Endothelial cell of umbilical vein (primary cell): ENCODE data around the gene CALR3. TPM values are rescaled to one million over a fixed set of nuclear protein-coding genes. Genes with fewer than 3 reads are reported as not detected.
"Not testable (repeated sequence)": the region's sequence is repeated elsewhere in the genome, so short reads cannot be mapped to it uniquely, and the experiment has no call there.

Source experiments
- BruUV-seq: library from RNA; stranded (reverse); fragments of 400-500 nt; replicated peaks from 2 replicates; lab custom pipeline; 2021; lab: Mats Ljungman, UMichigan
- CTCF ChIA-PET: fragments of 300-600, 350-600 bp; sonication (Branson Sonifier 250); formaldehyde crosslinking; loops from one replicate; lab custom pipeline; 2021; ENCODE audit warnings: antibody characterized with exemption, inconsistent platforms; lab: Charles Lee
- POLR2A ChIA-PET: fragments of 300-600, 350-600 bp; sonication (Branson Sonifier 250); formaldehyde crosslinking; loops from one replicate; lab custom pipeline; 2021; ENCODE audit warnings: antibody characterized with exemption, inconsistent platforms; lab: Charles Lee
- DNase-seq: peaks from one replicate; pipeline ENCODE4 v3.0.0-alpha.2; 2011; ENCODE audit warnings: low read depth, low spot score
- FAIRE-seq: peaks from 2 replicates; lab custom pipeline; 2011; peaks lifted over from hg19 to GRCh38; lab: Jason Lieb, UNC
- H2AFZ ChIP-seq: 2 replicates; pipeline ENCODE4 v1.6.0; 2012; ENCODE audit warnings: low read depth, low read length, control low read depth, inconsistent platforms
- H3K27ac ChIP-seq: 2 replicates; pipeline ENCODE4 v1.5.1; 2011; ENCODE audit warnings: low read depth, mild to moderate bottlenecking, control low read depth, low read length, moderate library complexity; ENCODE audit not compliant: insufficient read depth
- H3K27me3 ChIP-seq, 2 experiments: 2 replicates each; pipeline versions ENCODE4 v1.6.0 to v1.6.1; 2011; ENCODE audit warnings: low read length in 2 of 2, mixed read lengths in 1 of 2; ENCODE audit not compliant: control insufficient read depth in 2 of 2, insufficient read depth in 2 of 2
- H3K36me3 ChIP-seq, 2 experiments: 2 replicates in 1 of 2; 3 replicates in 1 of 2; pipeline ENCODE4 v1.5.1; 2011; ENCODE audit warnings: low read length in 2 of 2, mild to moderate bottlenecking in 1 of 2, moderate library complexity in 1 of 2; ENCODE audit not compliant: control insufficient read depth in 2 of 2, insufficient read depth in 2 of 2; ENCODE audit errors: extremely low read depth in 1 of 2
- H3K4me1 ChIP-seq: 3 replicates; pipeline ENCODE4 v1.5.1; 2011; ENCODE audit warnings: mild to moderate bottlenecking, low read length; ENCODE audit not compliant: control insufficient read depth, insufficient read depth; ENCODE audit errors: extremely low read depth
- H3K4me2 ChIP-seq: 2 replicates; pipeline ENCODE4 v1.6.1; 2011; ENCODE audit warnings: low read length, control low read depth, mixed read lengths; ENCODE audit not compliant: insufficient read depth
- H3K4me3 ChIP-seq, 3 experiments: fragments of 200-600 bp in 1 of 3; sonication (generic), shearing (Covaris generic) in 1 of 3; replicated peaks in 1 of 3; 2 replicates each; pipeline ENCODE4 v1.5.1; 2011 to 2016; ENCODE audit warnings: control low read depth in 3 of 3, low read length in 3 of 3, mild to moderate bottlenecking in 2 of 3, inconsistent platforms in 1 of 3, low read depth in 1 of 3, moderate library complexity in 1 of 3; ENCODE audit not compliant: insufficient read depth in 1 of 3
- H3K79me2 ChIP-seq: 2 replicates; pipeline ENCODE4 v1.6.0; 2012; ENCODE audit warnings: low read length, inconsistent platforms; ENCODE audit not compliant: control insufficient read depth, insufficient read depth
- H3K9ac ChIP-seq: replicated peaks from 2 replicates; pipeline ENCODE3; 2011; ENCODE audit warnings: low read length, control low read depth; ENCODE audit not compliant: insufficient read depth; ENCODE audit errors: extremely low read depth
- H3K9me1 ChIP-seq: replicated peaks from 3 replicates; pipeline ENCODE4 v1.6.0; 2011; ENCODE audit warnings: mild to moderate bottlenecking, low read length; ENCODE audit not compliant: control insufficient read depth, insufficient read depth; ENCODE audit errors: extremely low read depth
- H3K9me3 ChIP-seq: replicated peaks from 2 replicates; pipeline ENCODE4 v1.5.1; 2012; ENCODE audit warnings: low read length, inconsistent platforms; ENCODE audit not compliant: control insufficient read depth, insufficient read depth
- H4K20me1 ChIP-seq: replicated peaks from 2 replicates; pipeline ENCODE3; 2011; ENCODE audit warnings: mild to moderate bottlenecking, low read length; ENCODE audit not compliant: control insufficient read depth, insufficient read depth; ENCODE audit errors: extremely low read depth
- EZH2 ChIP-seq: IDR thresholded peaks from 2 replicates; pipeline ENCODE4 v1.6.1; 2012; ENCODE audit warnings: borderline replicate concordance, low read depth, mild to moderate bottlenecking, moderate library complexity, low read length, inconsistent platforms; ENCODE audit not compliant: severe bottlenecking
- FOS ChIP-seq: IDR thresholded peaks from 2 replicates; pipeline ENCODE4 v1.6.1; 2011; ENCODE audit warnings: mild to moderate bottlenecking, low read length, moderate library complexity, borderline replicate concordance; ENCODE audit not compliant: insufficient read depth
- GATA2 ChIP-seq: IDR thresholded peaks from 2 replicates; pipeline ENCODE4 v1.7.0; 2011; ENCODE audit warnings: low read depth, mild to moderate bottlenecking, moderate library complexity, mixed read lengths, low read length; ENCODE audit not compliant: insufficient read length, insufficient read depth
- JUN ChIP-seq: IDR thresholded peaks from 2 replicates; pipeline ENCODE4 v1.6.1; 2011; ENCODE audit warnings: borderline replicate concordance, low read depth; ENCODE audit not compliant: insufficient read length, insufficient read depth
- MYC ChIP-seq: IDR thresholded peaks from one replicate; pipeline ENCODE4 v1.6.1; 2011; ENCODE audit warnings: mild to moderate bottlenecking, low read depth, low read length
- POLR2A ChIP-seq: IDR thresholded peaks from 2 replicates; pipeline ENCODE4 v1.6.1; 2012; ENCODE audit warnings: low read depth, mild to moderate bottlenecking, control low read depth, low read length
- POLR2AphosphoS5 ChIP-seq: IDR thresholded peaks from 2 replicates; pipeline ENCODE4 v1.6.1; 2012; ENCODE audit warnings: low read depth, mild to moderate bottlenecking, control low read depth, low read length, moderate library complexity; ENCODE audit not compliant: insufficient read depth
- dilution Hi-C: fragments of 300-500 bp; cut with MboI; formaldehyde crosslinking; loops from one replicate; pipeline ENCODE4 v1.15.0; 2019; ENCODE audit warnings: low sequenced_read_pairs; ENCODE audit not compliant: extremely low pct_ligation_motif_present
- intact Hi-C: fragments of 100-400 bp; cut with micrococcal nuclease; formaldehyde crosslinking; loops from one replicate; pipeline ENCODE4 v1.10.0; 2022
- polyA plus RNA-seq, 4 experiments: library from polyadenylated mRNA; depleted of rRNA in 3 of 4; stranded (reverse) in 3 of 4; unstranded in 1 of 4; fragments of >200 nt; gene quantifications; 2 replicates each; pipeline versions ENCODE4 v1.2.1 to v1.2.3, GENCODE V29; 2011 to 2012; ENCODE audit warnings: missing spikeins in 1 of 4
- total RNA-seq: library from RNA; stranded (reverse); gene quantifications from 2 replicates; pipeline ENCODE4 v1.2.3, GENCODE V29; 2021
- TF ChIP-seq, protein P1 (sequence below): IDR thresholded peaks from 2 replicates; pipeline ENCODE4 v1.6.1; 2011; ENCODE audit not compliant: insufficient read depth, insufficient read length
- TF ChIP-seq, protein P2 (sequence below), 2 donors: IDR thresholded peaks; 1 replicate in 1 of 2; 2 replicates in 1 of 2; pipeline ENCODE4 v1.5.1; 2011; ENCODE audit warnings: low read length in 2 of 2, mild to moderate bottlenecking in 2 of 2, moderate library complexity in 2 of 2, control low read depth in 1 of 2, inconsistent platforms in 1 of 2, low read depth in 1 of 2; ENCODE audit not compliant: insufficient read depth in 1 of 2; ENCODE audit errors: extremely low read depth in 1 of 2

Gene CALR3
- total and polyA plus RNA-seq, 2 donors (not counting 3 experiments of a cell fraction or from before 2014, with no cell fraction given), result not detected

DNA sequence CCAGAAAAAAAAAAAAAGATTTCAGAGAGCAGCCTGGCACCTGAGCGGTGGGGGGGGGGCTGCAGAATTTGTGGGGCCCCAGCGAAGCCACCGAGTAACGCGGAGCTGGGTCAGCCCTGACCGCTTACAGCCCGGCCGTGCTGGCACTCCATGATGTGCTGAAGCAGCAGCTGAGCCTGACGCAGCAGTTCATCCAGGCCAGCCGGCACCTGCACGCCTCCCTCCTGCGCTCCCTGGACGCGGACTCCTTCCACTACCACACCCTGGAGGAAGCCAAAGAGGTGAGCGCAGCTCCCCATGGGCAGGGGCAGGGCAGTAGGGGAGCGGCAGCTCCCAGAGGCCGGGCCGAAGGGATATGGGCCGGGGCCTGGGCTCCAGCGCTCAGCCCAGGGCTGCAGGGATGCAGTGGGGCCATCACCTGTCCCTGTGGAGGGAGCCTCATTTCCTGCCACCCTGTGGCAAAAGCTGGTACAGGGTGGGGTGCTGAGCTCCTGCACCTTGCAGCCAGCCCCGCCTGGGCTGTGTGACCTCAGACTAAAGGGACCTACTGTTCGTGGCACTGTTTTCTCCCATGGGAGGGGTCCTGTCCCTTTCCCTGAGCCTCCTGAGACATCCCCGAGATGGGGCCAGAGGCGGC lies 18.5 kb upstream of the CALR3 start:
- Histone ChIP-seq H3K4me3 (no peak overlapping the region), H3K4me1 (no peaks in the 10 kb centered on the region), H3K4me2 (no peak overlapping the region), H3K9me3 (no peaks in the 10 kb centered on the region), H3K9ac (no peak overlapping the region), H3K9me1 (no peaks in the 10 kb centered on the region), H3K27ac (no peak overlapping the region), H2AFZ (no peak overlapping the region), H3K36me3 (peaks cover 7 to 26% of the 10 kb centered on the region in 2 experiments), H4K20me1 (no peaks in the 10 kb centered on the region), H3K79me2 (no peaks in the 10 kb centered on the region), H3K27me3 (no peaks in the 10 kb centered on the region)
- FAIRE-seq (no peak), DNase-seq (no peak)
- POLR2A ChIA-PET, result interaction anchor here (0.6 kb wide), 2 partner anchors 13 to 73 kb away, joined by 3 to 6 read pairs; no protein-coding TSS in a partner anchor
- dilution Hi-C loops, result no loop called here
- no TSS peak for BruUV-seq
- CTCF ChIA-PET, result interaction anchor here (1.3 kb wide), 1 partner anchor 18 kb away, joined by 4 read pairs; the partner anchor contains the start of genes C19orf44 and CALR3
- intact Hi-C loops, result no loop called here
- no peak for TF ChIP-seq GATA2
- no peak for TF ChIP-seq EZH2
- no peak for TF ChIP-seq POLR2AphosphoS5
- TF ChIP-seq JUN, result no peak
- no peak for TF ChIP-seq POLR2A
- TF ChIP-seq, protein P1, sequence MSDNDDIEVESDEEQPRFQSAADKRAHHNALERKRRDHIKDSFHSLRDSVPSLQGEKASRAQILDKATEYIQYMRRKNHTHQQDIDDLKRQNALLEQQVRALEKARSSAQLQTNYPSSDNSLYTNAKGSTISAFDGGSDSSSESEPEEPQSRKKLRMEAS, result no peak
- TF ChIP-seq, protein P2, sequence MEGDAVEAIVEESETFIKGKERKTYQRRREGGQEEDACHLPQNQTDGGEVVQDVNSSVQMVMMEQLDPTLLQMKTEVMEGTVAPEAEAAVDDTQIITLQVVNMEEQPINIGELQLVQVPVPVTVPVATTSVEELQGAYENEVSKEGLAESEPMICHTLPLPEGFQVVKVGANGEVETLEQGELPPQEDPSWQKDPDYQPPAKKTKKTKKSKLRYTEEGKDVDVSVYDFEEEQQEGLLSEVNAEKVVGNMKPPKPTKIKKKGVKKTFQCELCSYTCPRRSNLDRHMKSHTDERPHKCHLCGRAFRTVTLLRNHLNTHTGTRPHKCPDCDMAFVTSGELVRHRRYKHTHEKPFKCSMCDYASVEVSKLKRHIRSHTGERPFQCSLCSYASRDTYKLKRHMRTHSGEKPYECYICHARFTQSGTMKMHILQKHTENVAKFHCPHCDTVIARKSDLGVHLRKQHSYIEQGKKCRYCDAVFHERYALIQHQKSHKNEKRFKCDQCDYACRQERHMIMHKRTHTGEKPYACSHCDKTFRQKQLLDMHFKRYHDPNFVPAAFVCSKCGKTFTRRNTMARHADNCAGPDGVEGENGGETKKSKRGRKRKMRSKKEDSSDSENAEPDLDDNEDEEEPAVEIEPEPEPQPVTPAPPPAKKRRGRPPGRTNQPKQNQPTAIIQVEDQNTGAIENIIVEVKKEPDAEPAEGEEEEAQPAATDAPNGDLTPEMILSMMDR (IDR thresholded peaks at IDR 0.05; ENCODE audit: extremely low read depth in 1 of 2, insufficient read depth in 1 of 2, low read depth in 1 of 2, low read length in 2 of 2), result no peak
- TF ChIP-seq MYC, result no peak
- no peak for TF ChIP-seq FOS

DNA sequence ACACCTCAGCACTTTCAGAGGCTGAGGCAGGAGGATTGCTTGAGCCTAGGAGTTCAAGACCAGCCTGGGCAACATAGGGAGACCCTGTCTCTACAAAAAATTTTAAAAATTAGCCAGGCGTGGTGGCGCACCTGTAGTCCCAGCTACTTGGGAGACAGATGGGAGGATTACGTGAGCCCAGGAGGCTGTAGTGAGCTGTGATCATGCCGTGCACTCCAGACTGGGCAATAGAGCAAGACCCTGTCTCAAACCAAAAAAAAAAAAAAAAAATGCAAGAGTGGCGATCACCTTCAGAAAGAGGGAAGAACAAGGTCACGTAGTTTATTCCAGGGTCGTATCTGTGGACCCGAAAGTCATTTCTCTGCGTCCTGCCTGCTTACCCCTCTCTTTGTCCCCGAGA lies 16.6 kb upstream of the CALR3 start:
- intact Hi-C loops, H3K79me2 ChIP-seq, H2AFZ ChIP-seq, H3K27me3 ChIP-seq, H3K4me3 ChIP-seq, H3K27ac ChIP-seq, dilution Hi-C loops, BruUV-seq, H3K4me1 ChIP-seq, H3K9ac ChIP-seq, H3K4me2 ChIP-seq, FAIRE-seq, CTCF ChIA-PET, H4K20me1 ChIP-seq, POLR2A ChIA-PET, H3K9me1 ChIP-seq, DNase-seq, H3K9me3 ChIP-seq: not testable (repeated sequence)
- peaks cover 0 to 20% of the 10 kb centered on the region in 2 experiments for H3K36me3 ChIP-seq
